Effector memory CD4-positive, alpha-beta T cell (primary cell): Measurements from ENCODE around the gene CASKIN2.

Source experiments
- DNase-seq, 3 donors: peaks; one replicate each; pipeline ENCODE4 v3.0.0-alpha.2; 2020
- H3K27ac ChIP-seq: 2 replicates; pipeline ENCODE4 v1.7.0; 2013; ENCODE audit warnings: mild to moderate bottlenecking, low read length, moderate library complexity; ENCODE audit not compliant: insufficient read depth, poor library complexity, severe bottlenecking
- H3K27me3 ChIP-seq: replicated peaks from 2 replicates; pipeline ENCODE4 v1.7.0; 2013; ENCODE audit warnings: mild to moderate bottlenecking, low read length; ENCODE audit not compliant: insufficient read depth, control insufficient read depth, poor library complexity, severe bottlenecking
- H3K36me3 ChIP-seq: 2 replicates; pipeline ENCODE4 v1.7.0; 2013; ENCODE audit warnings: mild to moderate bottlenecking, low read length, moderate library complexity; ENCODE audit not compliant: control insufficient read depth, insufficient read depth
- H3K4me1 ChIP-seq: 2 replicates; pipeline ENCODE4 v1.7.0; 2013; ENCODE audit warnings: low read length, mild to moderate bottlenecking; ENCODE audit not compliant: control insufficient read depth, insufficient read depth, poor library complexity, severe bottlenecking
- H3K4me3 ChIP-seq: 2 replicates; pipeline ENCODE4 v1.7.0; 2013; ENCODE audit warnings: low read length, low read depth, mild to moderate bottlenecking; ENCODE audit not compliant: insufficient read depth, poor library complexity, severe bottlenecking
- H3K9me3 ChIP-seq: 2 replicates; pipeline ENCODE4 v1.7.0; 2013; ENCODE audit warnings: mild to moderate bottlenecking, low read length, moderate library complexity; ENCODE audit not compliant: control insufficient read depth
- total RNA-seq, 3 donors: gene quantifications; one replicate each; lab custom pipeline; 2026; lab: John Stamatoyannopoulos, UW

Gene CASKIN2
- 0 to 0.35 (median 0.19) reads per million in 3 donors for total RNA-seq

- Histone ChIP-seq H3K4me3 (peak within 1 kb of the TSS; percentile 62), H3K36me3 (peaks cover 4% of the 10 kb centered on the region), H3K4me1 (peaks cover 30% of the 10 kb centered on the region), H3K27me3 (peaks cover 5% of the 10 kb centered on the region), H3K9me3 (no peaks in the 10 kb centered on the region), H3K27ac (no peak within 1 kb of the TSS)
- peak; percentile 41 to 58 (median 52) for DNase-seq
Measured at GRCh38 chr17:75515496-75516254, at the start of gene CASKIN2. TSS of gene CASKIN2 (minus strand) at chr17:75515537. CDS start at chr17:75513804, 1,733 bp downstream.

- Histone ChIP-seq H3K9me3 (no peaks in the 10 kb centered on the region), H3K4me1 (no peaks in the 10 kb centered on the region), H3K36me3 (peaks cover 37% of the 10 kb centered on the region), H3K27me3 (no peaks in the 10 kb centered on the region), H3K4me3 (no peak overlapping the region), H3K27ac (no peak overlapping the region)
- no peak for DNase-seq
Measured at GRCh38 chr17:75565066-75565465, 49.7 kb upstream of the CASKIN2 start.

- H3K4me3 ChIP-seq = no peak overlapping the region
- no peaks in the 10 kb centered on the region for H3K9me3 ChIP-seq
- H3K36me3 ChIP-seq = peaks cover 43% of the 10 kb centered on the region
- no peaks in the 10 kb centered on the region for H3K27me3 ChIP-seq
- H3K27ac ChIP-seq = no peak overlapping the region
- no peak for DNase-seq
- no peaks in the 10 kb centered on the region for H3K4me1 ChIP-seq
Measured at GRCh38 chr17:75564195-75564594, 48.9 kb upstream of the CASKIN2 start.

GRCh38 chr17:75563063-75563758 lies 47.9 kb upstream of the CASKIN2 start:
- no peak for DNase-seq
- Histone ChIP-seq H3K27me3 (no peaks in the 10 kb centered on the region), H3K27ac (no peak overlapping the region), H3K36me3 (peaks cover 47% of the 10 kb centered on the region), H3K9me3 (no peaks in the 10 kb centered on the region), H3K4me1 (no peaks in the 10 kb centered on the region), H3K4me3 (no peak overlapping the region)

- Histone ChIP-seq H3K4me1 (no peaks in the 10 kb centered on the region), H3K27me3 (no peaks in the 10 kb centered on the region), H3K4me3 (no peak overlapping the region), H3K36me3 (peaks cover 46% of the 10 kb centered on the region), H3K9me3 (no peaks in the 10 kb centered on the region), H3K27ac (no peak overlapping the region)
- DNase-seq = no peak
Measured at GRCh38 chr17:75561927-75562603, 46.7 kb upstream of the CASKIN2 start.

GRCh38 chr17:75559958-75560533 lies 44.7 kb upstream of the CASKIN2 start:
- H3K4me3 ChIP-seq = no peak overlapping the region
- H3K36me3 ChIP-seq = peaks cover 30% of the 10 kb centered on the region
- no peaks in the 10 kb centered on the region for H3K4me1 ChIP-seq
- H3K27me3 ChIP-seq = no peaks in the 10 kb centered on the region
- H3K27ac ChIP-seq = no peak overlapping the region
- H3K9me3 ChIP-seq = no peaks in the 10 kb centered on the region
- DNase-seq = no peak

- no peak for DNase-seq
Measured at GRCh38 chr17:75558666-75559530, 43.6 kb upstream of the CASKIN2 start.

GRCh38 chr17:75557852-75558665 lies 42.7 kb upstream of the CASKIN2 start:
- no peaks in the 10 kb centered on the region for H3K27me3 ChIP-seq
- no peaks in the 10 kb centered on the region for H3K4me1 ChIP-seq
- no peak overlapping the region for H3K4me3 ChIP-seq
- H3K27ac ChIP-seq = no peak overlapping the region
- peaks cover 17% of the 10 kb centered on the region for H3K36me3 ChIP-seq
- no peak for DNase-seq
- H3K9me3 ChIP-seq = no peaks in the 10 kb centered on the region

More at GRCh38 chr17:75558666-75559530, 43.6 kb upstream of the CASKIN2 start:
- no peak overlapping the region for H3K4me3 ChIP-seq
- H3K27ac ChIP-seq = no peak overlapping the region
- H3K9me3 ChIP-seq = no peaks in the 10 kb centered on the region
- peaks cover 25% of the 10 kb centered on the region for H3K36me3 ChIP-seq
- H3K27me3 ChIP-seq = no peaks in the 10 kb centered on the region
- H3K4me1 ChIP-seq = no peaks in the 10 kb centered on the region
